ENCODE results near the gene GTF3C6. TPM values are rescaled to one million over a fixed set of nuclear protein-coding genes. Genes with fewer than 3 reads are reported as not detected.
A peak's percentile ranks its signal among the peaks of the same experiment; 100 is the strongest.

GTF3C6 gene
- total RNA-seq, 2 donors from 2014 or later: 14.3 to 31.0 TPM

- H3K4me3 ChIP-seq: no peak overlapping the region
- WGBS, 2 donors: 26 to 30% methylated on average over 8 of the region's 8 CpGs
- intact Hi-C loops (cut with DNase I): loop anchor here (5.0 kb wide), 2 partner anchors 267 to 417 kb away; no protein-coding TSS in a partner anchor
- peak; percentile 19 to 76 (median 53) for TF ChIP-seq CTCF (IDR thresholded peaks at IDR 0.05)
- no peak for TF ChIP-seq POLR2A (IDR thresholded peaks at IDR 0.05)
- H3K27ac ChIP-seq: no peak overlapping the region
- no peaks in the 10 kb centered on the region for H3K36me3 ChIP-seq (replicated peaks in 1 of 2; ENCODE audit: insufficient read depth in 1 of 2, low read depth in 2 of 2)
- DNase-seq (no peak), ATAC-seq (no peak)
- H3K4me1 ChIP-seq: peaks cover 4% of the 10 kb centered on the region
- H3K9me3 ChIP-seq: no peaks in the 10 kb centered on the region
- H3K27me3 ChIP-seq: no peaks in the 10 kb centered on the region
Measured at GRCh38 chr6:110949679-110950285, 8.7 kb upstream of the GTF3C6 start.

- TF ChIP-seq CTCF (IDR thresholded peaks at IDR 0.05) (no peak), POLR2A (IDR thresholded peaks at IDR 0.05) (no peak)
- Histone ChIP-seq H3K36me3 (replicated peaks in 1 of 2; ENCODE audit: insufficient read depth in 1 of 2, low read depth in 2 of 2) (no peaks in the 10 kb centered on the region), H3K4me1 (peaks cover 4% of the 10 kb centered on the region), H3K9me3 (no peaks in the 10 kb centered on the region), H3K27ac (no peak overlapping the region), H3K4me3 (no peak overlapping the region), H3K27me3 (no peaks in the 10 kb centered on the region)
- DNase-seq: no peak
- no peak for ATAC-seq
- intact Hi-C loops (cut with DNase I): loop anchor here (5.0 kb wide), 1 partner anchor 268 kb away; no protein-coding TSS in a partner anchor
Measured at GRCh38 chr6:110950440-110950839, 8.1 kb upstream of the GTF3C6 start.

GRCh38 chr6:110951008-110951407, 7.5 kb upstream of the GTF3C6 start:
- no peaks in the 10 kb centered on the region for H3K9me3 ChIP-seq
- ATAC-seq (no peak), DNase-seq (no peak)
- intact Hi-C loops (cut with DNase I): loop anchor here (5.0 kb wide), 1 partner anchor 269 kb away; no protein-coding TSS in a partner anchor
- no peak overlapping the region for H3K4me3 ChIP-seq
- H3K4me1 ChIP-seq: peaks cover 4% of the 10 kb centered on the region
- TF ChIP-seq POLR2A (IDR thresholded peaks at IDR 0.05) (no peak), CTCF (IDR thresholded peaks at IDR 0.05) (no peak)
- no peaks in the 10 kb centered on the region for H3K27me3 ChIP-seq
- 47 to 52% methylated on average over 1 of the region's 1 CpG for WGBS, 2 donors
- no peaks in the 10 kb centered on the region for H3K36me3 ChIP-seq (replicated peaks in 1 of 2; ENCODE audit: insufficient read depth in 1 of 2, low read depth in 2 of 2)
- no peak overlapping the region for H3K27ac ChIP-seq

GRCh38 chr6:110951986-110952794, 6.3 kb upstream of the GTF3C6 start:
- no peaks in the 10 kb centered on the region for H3K36me3 ChIP-seq (replicated peaks in 1 of 2; ENCODE audit: insufficient read depth in 1 of 2, low read depth in 2 of 2)
- no peak for TF ChIP-seq POLR2A (IDR thresholded peaks at IDR 0.05)
- TF ChIP-seq CTCF (IDR thresholded peaks at IDR 0.05): no peak
- DNase-seq (no peak), ATAC-seq (no peak)
- intact Hi-C loops (cut with DNase I): loop anchor here (5.0 kb wide), 1 partner anchor 270 kb away; no protein-coding TSS in a partner anchor
- WGBS, 2 donors: 67 to 68% methylated on average over 8 of the region's 8 CpGs
- H3K27me3 ChIP-seq: no peaks in the 10 kb centered on the region
- peaks cover 4% of the 10 kb centered on the region for H3K4me1 ChIP-seq
- no peaks in the 10 kb centered on the region for H3K9me3 ChIP-seq
- H3K27ac ChIP-seq: no peak overlapping the region
- H3K4me3 ChIP-seq: no peak overlapping the region
